Muscle layer of colon (tissue), 2 donors: Measurements from ENCODE around the gene LDLRAD2.

Source experiments
- H3K27ac ChIP-seq: one replicate; pipeline ENCODE4 v1.7.0; 2013; ENCODE audit warnings: low read depth, mild to moderate bottlenecking, low read length, moderate library complexity
- H3K27me3 ChIP-seq, 2 donors: one replicate each; pipeline ENCODE4 v1.7.0; 2013; ENCODE audit warnings: low read length in 2 of 2, mild to moderate bottlenecking in 2 of 2; ENCODE audit not compliant: insufficient read depth in 2 of 2, control insufficient read depth in 1 of 2
- H3K36me3 ChIP-seq: one replicate; pipeline ENCODE4 v1.7.0; 2013; ENCODE audit warnings: mild to moderate bottlenecking, low read length; ENCODE audit not compliant: insufficient read depth
- H3K4me1 ChIP-seq: one replicate; pipeline ENCODE4 v1.7.0; 2013; ENCODE audit warnings: mild to moderate bottlenecking, low read length; ENCODE audit not compliant: insufficient read depth
- H3K4me3 ChIP-seq, 2 donors: one replicate each; pipeline ENCODE4 v1.7.0; 2013; ENCODE audit warnings: low read length in 2 of 2, low read depth in 1 of 2, mild to moderate bottlenecking in 1 of 2, moderate library complexity in 1 of 2
- H3K9ac ChIP-seq: one replicate; pipeline ENCODE4 v1.7.0; 2013; ENCODE audit warnings: low read length
- H3K9me3 ChIP-seq: one replicate; pipeline ENCODE4 v1.7.0; 2013; ENCODE audit warnings: mild to moderate bottlenecking, low read length
- donor health status: abdominal sarcoma.
- donor health status: Adenocarcinoma of cecum.

The LDLRAD2 gene

GRCh38 chr1:21838359-21839157 lies 26.5 kb downstream of the LDLRAD2 start:
- no peaks in the 10 kb centered on the region for H3K4me1 ChIP-seq
- H3K9me3 ChIP-seq = no peaks in the 10 kb centered on the region
- peaks cover 92% of the 10 kb centered on the region for H3K36me3 ChIP-seq
- H3K27ac ChIP-seq = no peak overlapping the region
- no peaks in the 10 kb centered on the region for H3K27me3 ChIP-seq
- H3K4me3 ChIP-seq = no peak overlapping the region
- no peak overlapping the region for H3K9ac ChIP-seq

- H3K4me3 ChIP-seq = no peak overlapping the region
- H3K27ac ChIP-seq = no peak overlapping the region
- no peaks in the 10 kb centered on the region for H3K4me1 ChIP-seq
- H3K27me3 ChIP-seq = no peaks in the 10 kb centered on the region
- no peak overlapping the region for H3K9ac ChIP-seq
- H3K36me3 ChIP-seq = peaks cover 92% of the 10 kb centered on the region
- H3K9me3 ChIP-seq = no peaks in the 10 kb centered on the region
Observed at GRCh38 chr1:21839337-21840037, 27.4 kb downstream of the LDLRAD2 start.

GRCh38 chr1:21840981-21841380 lies 28.9 kb downstream of the LDLRAD2 start:
- H3K9me3 ChIP-seq = no peaks in the 10 kb centered on the region
- H3K36me3 ChIP-seq = peaks cover 89% of the 10 kb centered on the region
- no peak overlapping the region for H3K9ac ChIP-seq
- H3K27me3 ChIP-seq = no peaks in the 10 kb centered on the region
- H3K27ac ChIP-seq = no peak overlapping the region
- H3K4me3 ChIP-seq = no peak overlapping the region
- H3K4me1 ChIP-seq = no peaks in the 10 kb centered on the region

DNA sequence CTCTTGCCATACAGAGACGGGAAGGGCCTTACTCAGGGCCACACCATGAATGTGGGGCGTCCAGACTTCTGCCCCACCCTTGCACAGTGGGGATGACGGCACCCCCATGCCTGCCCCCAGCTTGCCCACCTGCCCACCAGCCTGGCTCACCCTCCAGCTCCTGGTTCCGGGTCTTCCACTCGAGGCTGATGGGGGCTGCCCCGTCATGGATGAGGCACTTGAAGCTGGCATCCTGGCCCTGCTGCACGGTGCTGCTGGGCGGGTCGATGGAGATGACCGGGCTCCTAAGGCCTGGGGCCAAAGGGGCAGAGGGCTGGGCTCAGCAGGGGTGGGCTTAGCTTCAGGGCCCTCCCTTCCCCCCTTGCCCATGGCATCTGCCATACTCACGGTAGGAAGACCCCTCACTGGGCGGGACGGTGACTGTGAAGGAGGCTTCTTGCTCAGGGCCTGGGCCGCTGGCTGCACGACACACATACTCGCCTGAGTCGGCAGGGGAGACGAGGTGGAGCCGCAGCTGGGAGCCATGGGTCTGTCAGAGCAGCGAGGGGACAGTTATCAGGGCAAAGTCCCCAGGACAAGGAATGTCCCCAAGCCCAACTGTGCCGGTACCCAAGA lies 29.9 kb downstream of the LDLRAD2 start:
- H3K27ac ChIP-seq = no peak overlapping the region
- H3K4me3 ChIP-seq = no peak overlapping the region
- no peaks in the 10 kb centered on the region for H3K9me3 ChIP-seq
- no peak overlapping the region for H3K9ac ChIP-seq
- no peaks in the 10 kb centered on the region for H3K4me1 ChIP-seq
- H3K36me3 ChIP-seq = peaks cover 86% of the 10 kb centered on the region
- H3K27me3 ChIP-seq = no peaks in the 10 kb centered on the region

DNA sequence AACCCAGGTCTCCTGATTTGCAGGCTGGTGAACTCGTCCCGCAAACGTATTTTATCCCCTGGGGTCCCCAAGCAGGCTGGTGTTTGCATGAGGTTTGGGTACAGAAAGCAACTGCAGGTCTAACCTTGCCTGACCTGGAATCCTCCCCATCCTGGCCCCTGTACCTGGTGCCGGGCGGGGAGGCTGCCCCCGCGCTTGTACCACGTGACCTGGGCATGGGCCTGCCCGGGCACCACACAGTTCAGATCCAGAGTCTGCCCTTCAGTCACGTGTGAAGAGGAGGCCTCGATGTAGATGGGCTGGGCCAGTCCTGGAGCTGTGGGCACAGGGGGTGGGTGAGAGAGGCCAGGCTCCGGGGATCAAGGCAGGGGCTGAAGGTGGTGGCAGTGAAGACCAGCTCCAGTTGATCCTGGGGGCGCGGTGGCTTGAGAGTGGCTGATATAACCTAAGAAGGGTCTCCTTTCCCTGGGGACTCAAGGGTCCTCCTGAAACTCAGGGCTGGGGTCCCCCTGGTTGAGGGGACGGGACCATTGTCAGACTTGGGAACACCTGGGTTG lies 30.6 kb downstream of the LDLRAD2 start:
- H3K4me3 ChIP-seq = no peak overlapping the region
- H3K36me3 ChIP-seq = peaks cover 86% of the 10 kb centered on the region
- H3K27ac ChIP-seq = no peak overlapping the region
- no peaks in the 10 kb centered on the region for H3K9me3 ChIP-seq
- no peaks in the 10 kb centered on the region for H3K4me1 ChIP-seq
- no peak overlapping the region for H3K9ac ChIP-seq
- no peaks in the 10 kb centered on the region for H3K27me3 ChIP-seq

GRCh38 chr1:21843208-21843607 lies 31.1 kb downstream of the LDLRAD2 start:
- Histone ChIP-seq H3K27ac (no peak overlapping the region), H3K27me3 (no peaks in the 10 kb centered on the region), H3K4me1 (no peaks in the 10 kb centered on the region), H3K9ac (no peak overlapping the region), H3K9me3 (no peaks in the 10 kb centered on the region), H3K36me3 (peaks cover 86% of the 10 kb centered on the region), H3K4me3 (no peak overlapping the region)

DNA sequence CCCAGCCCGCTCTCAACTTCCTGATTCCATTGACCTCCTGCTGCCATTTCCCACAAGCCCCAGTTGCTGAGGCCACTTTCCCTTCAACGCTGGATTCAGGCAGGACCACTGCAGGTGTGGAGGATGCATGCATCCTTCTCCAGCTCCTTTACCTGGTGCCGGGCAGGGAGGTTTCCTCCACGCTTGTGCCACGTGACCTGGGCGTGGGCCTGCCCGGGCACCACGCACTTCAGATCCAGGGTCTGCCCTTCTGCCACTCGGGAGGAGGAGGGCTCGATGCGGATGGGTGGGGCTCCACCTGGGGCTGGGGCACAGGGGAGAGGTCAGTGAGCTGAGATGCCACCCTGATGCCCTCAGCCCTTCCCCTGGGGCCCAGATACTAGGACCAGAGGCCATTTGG lies 31.9 kb downstream of the LDLRAD2 start:
- Histone ChIP-seq H3K36me3 (peaks cover 86% of the 10 kb centered on the region), H3K4me3 (no peak overlapping the region), H3K27ac (no peak overlapping the region), H3K9me3 (no peaks in the 10 kb centered on the region), H3K4me1 (no peaks in the 10 kb centered on the region), H3K9ac (no peak overlapping the region), H3K27me3 (no peaks in the 10 kb centered on the region)

- no peaks in the 10 kb centered on the region for H3K4me1 ChIP-seq
- H3K9me3 ChIP-seq = no peaks in the 10 kb centered on the region
- no peak overlapping the region for H3K27ac ChIP-seq
- no peak overlapping the region for H3K9ac ChIP-seq
- peaks cover 92% of the 10 kb centered on the region for H3K36me3 ChIP-seq
- H3K27me3 ChIP-seq = no peaks in the 10 kb centered on the region
- no peak overlapping the region for H3K4me3 ChIP-seq
Observed at GRCh38 chr1:21845646-21846641, 33.9 kb downstream of the LDLRAD2 start.

- Histone ChIP-seq H3K9ac (no peak overlapping the region), H3K36me3 (peaks cover 92% of the 10 kb centered on the region)
Observed at GRCh38 chr1:21847223-21848205, 35.4 kb downstream of the LDLRAD2 start.

More at GRCh38 chr1:21847223-21848205, 35.4 kb downstream of the LDLRAD2 start:
- Histone ChIP-seq H3K4me3 (no peak overlapping the region), H3K27ac (no peak overlapping the region), H3K9me3 (no peaks in the 10 kb centered on the region), H3K27me3 (no peaks in the 10 kb centered on the region), H3K4me1 (no peaks in the 10 kb centered on the region)
